Measurements from ENCODE around the gene MPV17L2. TPM values are rescaled to one million over a fixed set of nuclear protein-coding genes. Genes with fewer than 3 reads are reported as not detected.

Gene MPV17L2
- total and polyA plus RNA-seq, 2 donors (not counting 1 experiment from before 2014, with no cell fraction given) = 8.6 to 23.0 TPM

DNA sequence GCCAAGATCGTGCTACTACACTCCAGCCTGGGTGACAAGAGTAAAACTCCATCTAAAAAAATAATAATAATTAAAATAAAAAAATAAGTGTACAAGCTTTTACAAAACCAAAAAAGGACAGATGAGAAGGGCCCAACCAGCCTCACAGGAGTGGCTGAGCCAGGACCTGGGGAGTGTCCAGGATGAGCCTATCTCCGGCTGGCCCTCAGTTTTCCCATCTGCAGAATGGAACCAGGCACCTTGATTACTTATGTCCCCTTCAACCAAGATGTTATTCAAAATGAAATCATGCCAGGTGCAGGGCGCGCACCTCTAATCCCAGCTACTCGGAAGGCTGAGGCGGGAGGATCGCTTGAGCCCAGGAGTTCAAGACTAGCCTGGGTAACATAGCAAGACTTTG is 28.9 kb upstream of the MPV17L2 start:
- Histone ChIP-seq H3K4me3 (ENCODE audit: control extremely low read depth in 1 of 5, extremely low read depth in 1 of 5, insufficient read depth in 1 of 5, low read depth in 2 of 5, low read length in 4 of 5) (no peak overlapping the region), H3K79me2 (ENCODE audit: control insufficient read depth, insufficient read depth, low read length) (peaks cover 8% of the 10 kb centered on the region), H2AFZ (ENCODE audit: insufficient read depth, low read depth, low read length, poor library complexity, severe bottlenecking) (no peak overlapping the region), H3K4me1 (ENCODE audit: control insufficient read depth in 2 of 2, insufficient read depth in 2 of 2, low read length in 2 of 2) (peaks cover 27 to 36% of the 10 kb centered on the region in 2 donors), H3K27me3 (replicated peaks in 1 of 4; ENCODE audit: control extremely low read depth in 1 of 4, control insufficient read depth in 3 of 4, insufficient read depth in 4 of 4, low read length in 3 of 4) (no peaks in the 10 kb centered on the region), H3K9ac (ENCODE audit: low read length) (no peak overlapping the region), H3K27ac (ENCODE audit: low read length in 2 of 2) (no peak overlapping the region), H3K4me2 (replicated peaks; ENCODE audit: low read depth, low read length, poor library complexity, severe bottlenecking) (no peak overlapping the region), H3K36me3 (replicated peaks in 1 of 2; ENCODE audit: control extremely low read depth in 1 of 2, control insufficient read depth in 1 of 2, extremely low read depth in 1 of 2, insufficient read depth in 2 of 2, low read length in 1 of 2) (peaks cover 0 to 29% of the 10 kb centered on the region in 2 experiments), H3K9me3 (ENCODE audit: control extremely low read depth in 1 of 3, control insufficient read depth in 2 of 3, insufficient read depth in 1 of 3, low read length in 2 of 3) (peaks cover 0 to 5% (median 0%) of the 10 kb centered on the region in 3 donors), H4K20me1 (ENCODE audit: control insufficient read depth, insufficient read depth, low read length, poor library complexity, severe bottlenecking) (no peaks in the 10 kb centered on the region)
- intact Hi-C loops (cut with micrococcal nuclease) = no loop called here
- ChIA-PET CTCF (interaction anchor here (1.1 to 6.4 kb wide), 7 partner anchors 17 to 89 kb away, joined by 3 to 37 read pairs (median 4); partner anchors contain the start of gene MPV17L2), POLR2A (interaction anchor here (1.0 to 2.9 kb wide), 2 partner anchors 13 to 28 kb away, joined by 3 to 17 read pairs; no protein-coding TSS in a partner anchor)
- WGBS (ENCODE audit: insufficient coverage) = 100% methylated on average over 3 of the region's 7 CpGs
- Mint-ChIP-seq H3K4me3 (no peak overlapping the region), H3K9me3 (ENCODE audit: insufficient read depth) (no peaks in the 10 kb centered on the region), H3K4me1 (peaks cover 23% of the 10 kb centered on the region), H3K27ac (no peak overlapping the region), H3K27me3 (no peaks in the 10 kb centered on the region)
- TF ChIP-seq, protein P1, sequence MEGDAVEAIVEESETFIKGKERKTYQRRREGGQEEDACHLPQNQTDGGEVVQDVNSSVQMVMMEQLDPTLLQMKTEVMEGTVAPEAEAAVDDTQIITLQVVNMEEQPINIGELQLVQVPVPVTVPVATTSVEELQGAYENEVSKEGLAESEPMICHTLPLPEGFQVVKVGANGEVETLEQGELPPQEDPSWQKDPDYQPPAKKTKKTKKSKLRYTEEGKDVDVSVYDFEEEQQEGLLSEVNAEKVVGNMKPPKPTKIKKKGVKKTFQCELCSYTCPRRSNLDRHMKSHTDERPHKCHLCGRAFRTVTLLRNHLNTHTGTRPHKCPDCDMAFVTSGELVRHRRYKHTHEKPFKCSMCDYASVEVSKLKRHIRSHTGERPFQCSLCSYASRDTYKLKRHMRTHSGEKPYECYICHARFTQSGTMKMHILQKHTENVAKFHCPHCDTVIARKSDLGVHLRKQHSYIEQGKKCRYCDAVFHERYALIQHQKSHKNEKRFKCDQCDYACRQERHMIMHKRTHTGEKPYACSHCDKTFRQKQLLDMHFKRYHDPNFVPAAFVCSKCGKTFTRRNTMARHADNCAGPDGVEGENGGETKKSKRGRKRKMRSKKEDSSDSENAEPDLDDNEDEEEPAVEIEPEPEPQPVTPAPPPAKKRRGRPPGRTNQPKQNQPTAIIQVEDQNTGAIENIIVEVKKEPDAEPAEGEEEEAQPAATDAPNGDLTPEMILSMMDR (IDR thresholded peaks at IDR 0.05) = no peak
- no peak for TF ChIP-seq EZH2 (IDR thresholded peaks at IDR 0.05; ENCODE audit: borderline replicate concordance, insufficient read depth, low read depth, low read length, poor library complexity, severe bottlenecking)
- ATAC-seq (ENCODE audit: low read depth) (no peak), DNase-seq (no peak)

- Mint-ChIP-seq H3K4me3 (no peak overlapping the region), H3K27me3 (no peaks in the 10 kb centered on the region), H3K4me1 (peaks cover 36% of the 10 kb centered on the region), H3K9me3 (ENCODE audit: insufficient read depth) (no peaks in the 10 kb centered on the region), H3K27ac (no peak overlapping the region)
- Histone ChIP-seq H3K4me2 (replicated peaks; ENCODE audit: low read depth, low read length, poor library complexity, severe bottlenecking) (no peak overlapping the region), H2AFZ (ENCODE audit: insufficient read depth, low read depth, low read length, poor library complexity, severe bottlenecking) (no peak overlapping the region), H3K9ac (ENCODE audit: low read length) (no peak overlapping the region), H3K4me3 (ENCODE audit: control extremely low read depth in 1 of 5, extremely low read depth in 1 of 5, insufficient read depth in 1 of 5, low read depth in 2 of 5, low read length in 4 of 5) (no peak overlapping the region), H4K20me1 (ENCODE audit: control insufficient read depth, insufficient read depth, low read length, poor library complexity, severe bottlenecking) (no peaks in the 10 kb centered on the region), H3K36me3 (replicated peaks in 1 of 2; ENCODE audit: control extremely low read depth in 1 of 2, control insufficient read depth in 1 of 2, extremely low read depth in 1 of 2, insufficient read depth in 2 of 2, low read length in 1 of 2) (peaks cover 0 to 29% of the 10 kb centered on the region in 2 experiments), H3K27ac (ENCODE audit: low read length in 2 of 2) (no peak overlapping the region), H3K79me2 (ENCODE audit: control insufficient read depth, insufficient read depth, low read length) (peaks cover 8% of the 10 kb centered on the region), H3K27me3 (replicated peaks in 1 of 4; ENCODE audit: control extremely low read depth in 1 of 4, control insufficient read depth in 3 of 4, insufficient read depth in 4 of 4, low read length in 3 of 4) (no peaks in the 10 kb centered on the region), H3K9me3 (ENCODE audit: control extremely low read depth in 1 of 3, control insufficient read depth in 2 of 3, insufficient read depth in 1 of 3, low read length in 2 of 3) (peaks cover 0 to 14% (median 0%) of the 10 kb centered on the region in 3 donors), H3K4me1 (ENCODE audit: control insufficient read depth in 2 of 2, insufficient read depth in 2 of 2, low read length in 2 of 2) (peaks cover 34 to 46% of the 10 kb centered on the region in 2 donors)
- WGBS (ENCODE audit: insufficient coverage) = over 99% methylated on average over 11 of the region's 15 CpGs
- intact Hi-C loops (cut with micrococcal nuclease) = no loop called here
- ATAC-seq (ENCODE audit: low read depth) (no peak), DNase-seq (no peak)
- no peak for TF ChIP-seq EZH2 (IDR thresholded peaks at IDR 0.05; ENCODE audit: borderline replicate concordance, insufficient read depth, low read depth, low read length, poor library complexity, severe bottlenecking)
- TF ChIP-seq, protein P1 (IDR thresholded peaks at IDR 0.05) = no peak
- POLR2A ChIA-PET = interaction anchor here (0.9 kb wide), 1 partner anchor 17 kb away, joined by 5 read pairs; no protein-coding TSS in a partner anchor
- CTCF ChIA-PET = interaction anchor here (0.6 to 6.4 kb wide), 9 partner anchors 18 to 203 kb away, joined by 3 to 37 read pairs (median 4); partner anchors contain the start of gene MPV17L2
Observed at GRCh38 chr19:18165794-18166544, 27.0 kb upstream of the MPV17L2 start.
